ENCODE measurements around the gene GRM1.

GRCh38 chr6:146381486-146381885 is 352.6 kb downstream of the GRM1 start:
- TF ChIP-seq CTCF (IDR thresholded peaks at IDR 0.05; ENCODE audit: extremely low read depth in 1 of 2, insufficient read depth in 1 of 2, low read depth in 1 of 2, low read length in 2 of 2) = peak; percentile 7 to 9
- TF ChIP-seq, protein P1, sequence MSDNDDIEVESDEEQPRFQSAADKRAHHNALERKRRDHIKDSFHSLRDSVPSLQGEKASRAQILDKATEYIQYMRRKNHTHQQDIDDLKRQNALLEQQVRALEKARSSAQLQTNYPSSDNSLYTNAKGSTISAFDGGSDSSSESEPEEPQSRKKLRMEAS (IDR thresholded peaks at IDR 0.05; ENCODE audit: insufficient read depth, insufficient read length) = no peak

Data from endothelial cell of umbilical vein (primary cell).